AG08395 (cell line): ENCODE measurements around the gene ACTR1A.
"Not testable (repeated sequence)": the region's sequence is repeated elsewhere in the genome, so short reads cannot be mapped to it uniquely, and the experiment has no call there.

Experiments
- DNase-seq: peaks from one replicate; pipeline ENCODE4 v3.0.0; 2012; ENCODE audit warnings: mixed read lengths, low spot score

ACTR1A gene

GRCh38 chr10:102454662-102455487 is 47.6 kb downstream of the ACTR1A start:
- not testable (repeated sequence) for DNase-seq

GRCh38 chr10:102453502-102453901 is 49.0 kb downstream of the ACTR1A start:
- no peak for DNase-seq

GRCh38 chr10:102452672-102453340 is 49.7 kb downstream of the ACTR1A start:
- DNase-seq: peak; percentile 71

GRCh38 chr10:102451105-102451969 is 51.2 kb downstream of the ACTR1A start, which contains the start of gene C10orf95:
TSS of gene C10orf95 (minus strand) at chr10:102451543. CDS start at chr10:102451093, 450 bp downstream.
- DNase-seq: no peak

GRCh38 chr10:102450374-102451104 is 52.0 kb downstream of the ACTR1A start:
- DNase-seq: peak; percentile 82

GRCh38 chr10:102450124-102450373 is 52.5 kb downstream of the ACTR1A start:
- no peak for DNase-seq

- no peak for DNase-seq
Observed at GRCh38 chr10:102449321-102450123, 53.0 kb downstream of the ACTR1A start.

- DNase-seq: no peak
Observed at GRCh38 chr10:102444851-102445250, 57.7 kb downstream of the ACTR1A start.

- DNase-seq: no peak
Observed at GRCh38 chr10:102438374-102438773, 64.1 kb downstream of the ACTR1A start.

GRCh38 chr10:102437515-102437914 is 65.0 kb downstream of the ACTR1A start:
- DNase-seq: no peak

GRCh38 chr10:102436312-102436711 is 66.2 kb downstream of the ACTR1A start:
- DNase-seq: no peak

- DNase-seq: no peak
Observed at GRCh38 chr10:102435529-102436233, 66.8 kb downstream of the ACTR1A start.

- DNase-seq: no peak
Observed at GRCh38 chr10:102435133-102435497, 67.4 kb downstream of the ACTR1A start.

GRCh38 chr10:102434394-102435132 is 67.9 kb downstream of the ACTR1A start:
- DNase-seq: peak; percentile 52

GRCh38 chr10:102433619-102434046 is 68.9 kb downstream of the ACTR1A start:
- DNase-seq: no peak

- peak; percentile 97 for DNase-seq
Observed at GRCh38 chr10:102432162-102432950, 70.2 kb downstream of the ACTR1A start, which contains the start of gene CUEDC2. TSS of gene CUEDC2 (minus strand) at chr10:102432574. CDS start at chr10:102425188, 7,386 bp downstream.

GRCh38 chr10:102431452-102432124 is 70.9 kb downstream of the ACTR1A start:
- peak; percentile 52 for DNase-seq

- DNase-seq: no peak
Observed at GRCh38 chr10:102429468-102429867, 73.0 kb downstream of the ACTR1A start.
